Measurements from ENCODE around the gene NGEF. TPM values are rescaled to one million over a fixed set of nuclear protein-coding genes. Genes with fewer than 3 reads are reported as not detected.

The NGEF gene
- total and polyA plus RNA-seq, 4 donors, result 10.6 to 22.6 (median 10.8) TPM

- Histone ChIP-seq H3K4me3 (ENCODE audit: low read depth in 1 of 3, low read length in 3 of 3) (no peak overlapping the region), H3K9me3 (ENCODE audit: control insufficient read depth in 4 of 4, low read length in 3 of 4) (peaks cover 0 to 1% (median 0%) of the 10 kb centered on the region in 4 donors), H3K9ac (ENCODE audit: low read depth in 1 of 2, low read length in 2 of 2) (no peak overlapping the region), H3K27me3 (ENCODE audit: control insufficient read depth in 4 of 4, insufficient read depth in 4 of 4, low read length in 3 of 4) (no peaks in the 10 kb centered on the region), H3K27ac (ENCODE audit: low read depth in 1 of 2, low read length in 2 of 2) (no peak overlapping the region), H3K4me1 (ENCODE audit: control insufficient read depth in 4 of 4, insufficient read depth in 4 of 4, low read length in 3 of 4) (no peaks in the 10 kb centered on the region), H3K36me3 (ENCODE audit: control insufficient read depth in 4 of 4, insufficient read depth in 3 of 4, low read depth in 1 of 4, low read length in 3 of 4) (peaks cover 8 to 41% (median 13%) of the 10 kb centered on the region in 4 donors)
- WGBS, result 82% methylated on average over 11 of the region's 11 CpGs
- DNase-seq (ENCODE audit: low spot score), result no peak
- TF ChIP-seq RAD21 (IDR thresholded peaks at IDR 0.05), result no peak
- TF ChIP-seq JUND (IDR thresholded peaks at IDR 0.05), result no peak
- no peak for TF ChIP-seq REST (IDR thresholded peaks at IDR 0.05)
- no peak for TF ChIP-seq CTCF (IDR thresholded peaks at IDR 0.05; ENCODE audit: low read depth, low read length, missing input control)
- TF ChIP-seq NR2F2 (IDR thresholded peaks at IDR 0.05), result no peak
- TF ChIP-seq ZBTB33 (IDR thresholded peaks at IDR 0.05), result no peak
- TF ChIP-seq HNF4A (conservative IDR thresholded peaks at IDR 0.05), result no peak
- no peak for TF ChIP-seq YY1 (IDR thresholded peaks at IDR 0.05)
- TF ChIP-seq TAF1 (conservative IDR thresholded peaks at IDR 0.05), result no peak
- TF ChIP-seq EGR1 (IDR thresholded peaks at IDR 0.05; ENCODE audit: low read depth in 2 of 2), result no peak
- no peak for TF ChIP-seq ATF3 (IDR thresholded peaks at IDR 0.05)
Observed at GRCh38 chr2:232920055-232920454, 93.0 kb downstream of the NGEF start.

GRCh38 chr2:232919141-232919540, 93.9 kb downstream of the NGEF start:
- no peak for TF ChIP-seq YY1 (IDR thresholded peaks at IDR 0.05)
- no peak for TF ChIP-seq REST (IDR thresholded peaks at IDR 0.05)
- no peak for TF ChIP-seq EGR1 (IDR thresholded peaks at IDR 0.05; ENCODE audit: low read depth in 2 of 2)
- TF ChIP-seq NR2F2 (IDR thresholded peaks at IDR 0.05), result no peak
- no peak for TF ChIP-seq FOXA1 (IDR thresholded peaks at IDR 0.05)
- TF ChIP-seq MAX (IDR thresholded peaks at IDR 0.05), result no peak
- TF ChIP-seq JUND (IDR thresholded peaks at IDR 0.05), result no peak
- no peak for TF ChIP-seq RXRA (IDR thresholded peaks at IDR 0.05)
- no peak for TF ChIP-seq FOXA2 (IDR thresholded peaks at IDR 0.05)
- TF ChIP-seq HNF4A (conservative IDR thresholded peaks at IDR 0.05), result no peak
- TF ChIP-seq ZBTB33 (IDR thresholded peaks at IDR 0.05), result no peak
- no peak for TF ChIP-seq TAF1 (conservative IDR thresholded peaks at IDR 0.05)
- TF ChIP-seq HNF4G (IDR thresholded peaks at IDR 0.05), result no peak
- no peak for TF ChIP-seq RAD21 (IDR thresholded peaks at IDR 0.05)
- Histone ChIP-seq H3K4me3 (ENCODE audit: low read depth in 1 of 3, low read length in 3 of 3) (no peak overlapping the region), H3K4me1 (ENCODE audit: control insufficient read depth in 4 of 4, insufficient read depth in 4 of 4, low read length in 3 of 4) (no peaks in the 10 kb centered on the region), H3K36me3 (ENCODE audit: control insufficient read depth in 4 of 4, insufficient read depth in 3 of 4, low read depth in 1 of 4, low read length in 3 of 4) (peaks cover 5 to 34% (median 11%) of the 10 kb centered on the region in 4 donors), H3K27me3 (ENCODE audit: control insufficient read depth in 4 of 4, insufficient read depth in 4 of 4, low read length in 3 of 4) (no peaks in the 10 kb centered on the region), H3K9me3 (ENCODE audit: control insufficient read depth in 4 of 4, low read length in 3 of 4) (no peaks in the 10 kb centered on the region), H3K9ac (ENCODE audit: low read depth in 1 of 2, low read length in 2 of 2) (no peak overlapping the region), H3K27ac (ENCODE audit: low read depth in 1 of 2, low read length in 2 of 2) (no peak overlapping the region)
- WGBS, result 98% methylated on average over 6 of the region's 6 CpGs
- DNase-seq (ENCODE audit: low spot score), result no peak
